NCI-H82 treated with DMSO at 0.1 percent for 48 hours (cell line): ENCODE measurements around the gene NPR1.
"Not testable (repeated sequence)": the region's sequence is repeated elsewhere in the genome, so short reads cannot be mapped to it uniquely, and the experiment has no call there.

Experiments
- DNase-seq: peaks from one replicate; lab custom pipeline; 2025; ENCODE audit not compliant: unreplicated experiment; lab: John Stamatoyannopoulos, UW

Gene NPR1

DNA sequence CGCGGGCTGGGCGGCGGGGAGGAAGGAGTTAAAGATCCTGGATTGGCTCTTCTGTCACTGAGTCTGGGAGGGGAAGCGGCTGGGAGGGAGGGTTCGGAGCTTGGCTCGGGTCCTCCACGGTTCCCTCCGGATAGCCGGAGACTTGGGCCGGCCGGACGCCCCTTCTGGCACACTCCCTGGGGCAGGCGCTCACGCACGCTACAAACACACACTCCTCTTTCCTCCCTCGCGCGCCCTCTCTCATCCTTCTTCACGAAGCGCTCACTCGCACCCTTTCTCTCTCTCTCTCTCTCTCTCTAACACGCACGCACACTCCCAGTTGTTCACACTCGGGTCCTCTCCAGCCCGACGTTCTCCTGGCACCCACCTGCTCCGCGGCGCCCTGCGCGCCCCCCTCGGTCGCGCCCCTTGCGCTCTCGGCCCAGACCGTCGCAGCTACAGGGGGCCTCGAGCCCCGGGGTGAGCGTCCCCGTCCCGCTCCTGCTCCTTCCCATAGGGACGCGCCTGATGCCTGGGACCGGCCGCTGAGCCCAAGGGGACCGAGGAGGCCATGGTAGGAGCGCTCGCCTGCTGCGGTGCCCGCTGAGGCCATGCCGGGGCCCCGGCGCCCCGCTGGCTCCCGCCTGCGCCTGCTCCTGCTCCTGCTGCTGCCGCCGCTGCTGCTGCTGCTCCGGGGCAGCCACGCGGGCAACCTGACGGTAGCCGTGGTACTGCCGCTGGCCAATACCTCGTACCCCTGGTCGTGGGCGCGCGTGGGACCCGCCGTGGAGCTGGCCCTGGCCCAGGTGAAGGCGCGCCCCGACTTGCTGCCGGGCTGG lies at the start of gene NPR1:
Gene NPR1 (plus strand): TSS at position 170 of the 818 bp plus-strand sequence. CDS start 421 bp downstream, at position 591.
- DNase-seq: no peak

DNA sequence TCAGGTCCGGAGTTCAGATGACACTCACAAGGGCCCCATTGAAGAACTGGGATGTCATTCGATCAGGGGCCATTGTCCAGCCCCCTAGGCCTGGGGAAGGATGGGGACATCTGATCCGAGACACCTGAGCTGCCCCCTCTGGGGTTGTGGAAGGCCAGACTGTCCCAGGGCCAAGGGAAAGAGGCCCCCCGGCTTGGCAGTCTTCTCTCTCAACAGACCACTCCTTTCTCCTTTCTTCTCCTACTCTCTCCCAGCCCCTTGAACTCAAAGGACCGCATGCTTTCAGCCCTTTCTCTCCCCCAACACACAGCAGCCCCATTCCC lies 49.2 kb upstream of the NPR1 start:
- DNase-seq: no peak

DNA sequence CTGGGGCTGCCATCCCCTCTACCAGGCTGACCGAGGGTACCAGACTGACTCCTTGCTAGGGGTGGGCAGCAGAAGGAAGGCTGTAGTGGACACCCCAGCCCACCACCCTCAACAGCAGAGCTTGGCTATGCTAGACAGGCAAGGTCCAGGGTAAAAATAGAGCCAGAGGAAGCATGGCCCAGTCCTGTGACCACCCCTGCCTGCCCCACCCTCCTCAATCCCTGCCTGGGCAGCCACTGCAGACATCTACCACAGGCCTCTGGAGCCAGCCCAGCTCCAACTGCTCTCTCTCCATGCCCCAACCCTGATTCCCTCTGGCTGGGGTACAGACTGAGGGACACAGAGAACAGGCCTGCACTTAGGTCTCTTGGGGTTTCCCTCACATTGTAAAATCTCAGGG lies 48.5 kb upstream of the NPR1 start:
- DNase-seq: no peak

DNA sequence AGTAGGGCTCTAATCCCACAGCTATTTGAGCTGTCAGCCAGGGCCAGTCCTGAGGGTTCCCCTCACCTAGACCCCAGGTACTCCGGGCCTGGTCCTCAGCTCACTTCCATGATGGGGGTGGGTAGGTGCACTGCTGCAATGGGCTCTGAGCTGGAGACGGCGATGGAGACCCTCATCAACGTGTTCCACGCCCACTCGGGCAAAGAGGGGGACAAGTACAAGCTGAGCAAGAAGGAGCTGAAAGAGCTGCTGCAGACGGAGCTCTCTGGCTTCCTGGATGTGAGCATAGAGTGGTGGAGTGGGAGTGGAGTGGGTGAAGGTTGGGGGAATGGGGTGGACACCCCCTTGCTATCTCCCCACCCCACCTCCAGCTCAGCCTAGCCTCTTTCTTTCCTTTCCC lies 48.1 kb upstream of the NPR1 start:
- DNase-seq: no peak

DNA sequence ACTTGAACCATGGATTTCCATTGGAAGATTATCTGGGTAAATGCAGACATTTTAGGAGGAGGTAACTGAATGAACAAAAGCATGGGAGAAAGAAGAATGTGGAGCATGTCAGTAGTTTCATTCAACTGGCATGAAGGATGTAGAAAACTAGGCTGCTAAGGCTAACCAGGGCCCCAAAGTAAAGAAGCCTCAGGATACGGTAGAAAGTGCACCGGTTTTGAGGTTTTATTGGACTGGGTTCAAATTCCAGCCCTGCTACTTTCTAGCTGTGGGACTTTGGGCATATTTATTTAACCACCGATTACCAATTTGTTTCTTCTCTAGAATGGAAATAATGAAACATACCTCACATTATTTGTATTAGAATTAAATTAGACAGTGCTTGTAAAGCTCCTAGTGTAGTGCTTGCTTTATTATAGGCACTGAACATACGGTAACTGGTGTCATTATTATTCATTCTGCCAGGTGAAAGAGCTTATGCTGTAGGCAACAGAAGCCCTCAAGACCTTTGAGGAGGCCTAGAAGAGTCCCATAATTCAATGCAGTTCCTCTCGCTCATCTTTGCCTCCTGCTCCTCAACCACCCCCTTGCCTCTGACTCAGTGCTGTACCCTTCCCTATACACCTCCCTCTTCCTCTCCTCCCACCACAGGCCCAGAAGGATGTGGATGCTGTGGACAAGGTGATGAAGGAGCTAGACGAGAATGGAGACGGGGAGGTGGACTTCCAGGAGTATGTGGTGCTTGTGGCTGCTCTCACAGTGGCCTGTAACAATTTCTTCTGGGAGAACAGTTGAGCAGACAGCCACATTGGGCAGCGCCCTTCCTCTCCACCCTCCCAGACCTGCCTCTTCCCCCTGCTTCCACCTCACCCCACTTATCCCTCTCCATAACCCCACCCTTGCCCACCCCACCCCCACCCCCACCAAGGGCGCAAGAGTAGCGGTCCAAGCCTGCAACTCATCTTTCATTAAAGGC lies 47.2 kb upstream of the NPR1 start:
- no peak for DNase-seq

DNA sequence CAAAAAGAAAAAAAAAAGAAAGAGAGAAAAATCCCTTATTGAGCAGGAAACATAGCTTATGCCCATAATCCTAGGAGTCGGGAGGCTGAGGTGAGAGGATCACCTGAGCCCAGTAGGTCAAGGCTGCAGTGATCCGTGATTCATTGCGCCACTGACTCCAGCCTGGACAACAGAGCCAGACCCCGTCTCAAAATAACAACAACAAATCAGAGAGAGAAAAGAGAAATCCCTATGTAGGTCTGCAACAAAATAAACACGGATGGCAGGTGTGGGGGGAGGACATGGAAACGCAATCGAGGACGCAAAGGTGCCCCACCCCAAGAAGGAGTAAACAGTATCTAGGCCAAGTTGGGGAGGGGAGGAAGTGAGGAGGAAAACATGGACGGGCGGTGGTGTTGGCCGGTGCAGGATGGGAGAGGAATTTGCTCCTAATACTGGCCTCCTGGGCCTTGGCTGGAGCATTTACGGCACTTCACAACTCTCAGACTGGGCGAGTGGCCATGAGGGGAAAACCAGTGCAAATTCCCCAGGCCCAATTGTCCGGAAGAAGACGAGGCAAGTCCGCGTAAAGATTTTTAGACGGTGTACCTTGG lies 45.2 kb upstream of the NPR1 start:
- no peak for DNase-seq

DNA sequence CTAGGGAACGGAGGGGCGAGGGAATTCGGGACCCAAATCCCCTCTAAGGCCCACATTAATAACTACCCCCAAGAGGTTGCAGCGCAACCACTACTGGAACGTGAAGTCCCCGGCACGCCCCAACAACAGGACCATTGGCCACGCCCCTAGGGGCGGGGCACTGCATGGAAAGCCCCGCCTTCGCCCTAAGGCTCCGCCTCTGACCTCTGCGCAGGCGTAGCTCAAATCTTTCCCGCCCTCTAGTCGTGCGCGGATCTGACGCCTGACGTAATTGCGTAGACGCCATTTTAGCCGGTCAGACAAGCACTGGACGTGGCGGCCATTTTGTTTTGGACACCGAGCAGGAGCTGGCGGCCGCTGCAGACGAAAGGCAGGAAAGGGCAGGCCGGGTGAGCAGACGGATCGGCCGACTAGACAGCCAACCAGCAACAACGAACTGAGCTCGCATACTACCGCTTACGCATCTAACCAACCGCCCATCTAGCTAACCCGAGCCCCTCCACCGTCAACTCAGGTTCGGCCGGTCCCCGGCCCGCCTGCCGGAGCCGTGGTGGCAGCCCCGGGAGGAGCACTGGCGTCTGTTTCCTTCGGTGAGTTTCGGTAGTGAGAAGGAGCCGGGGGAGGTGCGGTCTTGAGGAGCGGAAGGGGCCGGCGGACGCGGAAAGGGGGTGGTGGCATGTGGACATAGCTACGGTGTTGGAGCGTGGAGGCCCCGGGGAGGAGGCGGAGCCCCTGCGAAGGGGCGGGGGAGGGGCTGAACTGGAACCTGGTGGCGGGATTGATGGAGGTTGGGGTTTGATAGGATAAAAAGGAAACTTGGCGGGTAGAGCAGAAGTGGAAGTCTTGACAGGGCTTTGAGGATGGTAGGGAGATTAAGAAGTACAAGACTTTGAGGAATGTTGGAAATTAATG lies 44.5 kb upstream of the NPR1 start, which contains the start of gene CHTOP:
Gene CHTOP (plus strand): TSS at position 313 of the 912 bp plus-strand sequence. CDS start 2,523 bp downstream, outside the sequence.
- peak; percentile 94 for DNase-seq

DNA sequence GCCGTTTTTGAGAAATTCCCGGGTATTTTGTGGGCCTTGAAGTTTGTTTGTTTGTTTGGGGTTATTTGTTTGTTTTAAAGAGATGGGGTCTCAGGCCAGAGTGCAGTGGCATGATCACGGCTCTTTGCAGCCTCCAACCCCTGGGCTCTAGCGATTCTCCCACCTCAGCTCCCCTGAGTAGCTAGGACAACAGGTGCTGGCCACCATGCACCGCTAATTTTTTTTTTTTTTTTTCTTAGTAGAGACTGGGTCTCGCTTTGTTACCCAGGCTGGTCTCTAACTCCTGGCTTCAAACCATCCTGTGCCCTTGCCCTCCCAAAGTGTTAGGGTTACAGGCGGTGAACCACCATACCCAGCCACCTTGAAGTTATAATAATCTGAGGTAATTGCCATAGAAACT lies 42.6 kb upstream of the NPR1 start:
- no peak for DNase-seq

DNA sequence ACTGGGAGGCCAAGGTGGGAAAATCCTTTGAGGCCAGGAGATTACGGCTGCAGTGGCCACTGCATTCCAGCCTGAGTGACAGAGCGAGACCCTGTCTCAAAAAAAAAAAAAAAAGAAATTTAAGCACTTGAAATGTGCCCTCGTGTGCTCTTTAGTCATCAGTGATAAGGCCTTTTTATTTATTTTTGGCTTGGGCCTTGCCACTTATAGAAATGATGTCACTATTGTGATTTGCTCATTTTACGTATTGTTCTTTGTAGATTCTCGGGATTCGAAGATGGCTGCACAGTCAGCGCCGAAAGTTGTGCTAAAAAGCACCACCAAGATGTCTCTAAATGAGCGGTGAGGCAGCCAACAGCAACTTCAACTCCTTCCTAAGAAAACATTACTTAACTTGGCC lies 42.2 kb upstream of the NPR1 start:
- no peak for DNase-seq

DNA sequence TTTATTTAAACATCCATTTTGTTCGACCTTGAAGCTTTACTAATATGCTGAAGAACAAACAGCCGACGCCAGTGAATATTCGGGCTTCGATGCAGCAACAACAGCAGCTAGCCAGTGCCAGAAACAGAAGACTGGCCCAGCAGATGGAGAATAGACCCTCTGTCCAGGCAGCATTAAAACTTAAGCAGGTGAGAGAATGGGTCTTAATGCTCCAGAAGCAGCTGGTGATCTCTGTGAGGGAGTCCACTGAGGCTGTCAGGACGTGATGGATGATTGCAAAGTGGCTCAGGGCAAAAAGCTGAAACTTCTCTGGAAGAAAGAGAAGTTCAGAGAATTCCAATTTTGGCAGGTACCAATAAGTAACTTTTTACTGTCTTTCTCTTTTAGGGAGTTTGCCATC lies 40.2 kb upstream of the NPR1 start:
- peak; percentile 51 for DNase-seq

DNA sequence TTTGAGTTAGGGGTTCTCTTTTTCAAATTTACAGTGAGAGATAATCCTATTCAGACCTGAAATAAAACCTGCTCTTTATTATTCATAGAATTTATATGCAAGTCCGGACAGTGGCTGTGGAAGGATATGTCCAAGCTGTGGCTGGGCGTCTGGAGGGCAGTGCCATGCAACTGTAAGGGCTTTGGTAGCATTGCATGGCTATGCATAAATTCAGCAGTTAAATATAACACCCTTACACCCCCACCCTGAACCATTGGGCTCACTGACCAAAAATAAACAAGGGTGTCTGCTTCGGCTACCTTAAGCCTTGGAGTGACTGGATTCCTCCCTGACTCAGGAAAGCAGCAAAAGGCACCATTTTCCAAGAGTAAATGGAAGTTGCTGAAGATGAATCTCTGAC lies 39.2 kb upstream of the NPR1 start:
- no peak for DNase-seq

DNA sequence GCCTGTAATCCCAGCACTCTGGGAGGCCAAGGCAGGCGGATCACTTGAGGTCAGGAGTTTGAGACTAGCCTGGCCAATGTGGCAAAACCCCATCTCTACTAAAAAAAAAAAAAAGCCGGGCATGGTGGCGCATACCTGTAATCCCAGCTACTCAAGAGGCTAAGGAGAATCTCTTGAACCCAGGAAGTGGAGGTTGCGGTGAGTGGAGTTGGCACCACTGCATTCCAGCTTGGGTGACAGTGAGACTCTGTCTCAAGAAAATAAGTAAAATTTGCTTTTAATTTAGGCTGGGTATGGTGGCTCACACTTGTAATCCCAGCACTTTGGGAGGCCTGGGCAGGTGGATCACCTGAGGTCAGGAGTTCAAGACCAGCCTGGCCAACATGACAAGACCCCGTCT lies 38.3 kb upstream of the NPR1 start:
- DNase-seq: not testable (repeated sequence)

DNA sequence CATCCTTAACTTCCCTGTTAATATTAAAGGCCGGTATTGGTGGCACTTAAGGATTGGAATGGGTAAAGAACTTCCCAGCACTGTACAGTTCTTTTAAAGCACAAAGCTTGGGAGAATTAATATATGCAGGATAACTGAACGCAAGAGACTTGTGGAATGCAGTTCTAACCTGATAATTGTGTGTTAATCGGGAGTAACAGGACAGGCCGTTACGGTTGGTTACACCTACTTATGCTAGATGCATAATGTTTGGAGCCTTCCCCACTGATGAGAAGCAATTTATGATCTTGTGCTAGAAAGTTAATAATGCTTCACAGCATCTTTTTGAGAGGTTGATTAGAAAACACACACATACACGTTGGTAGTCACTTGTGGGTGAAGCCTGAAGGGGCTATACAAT lies 37.6 kb upstream of the NPR1 start:
- no peak for DNase-seq

DNA sequence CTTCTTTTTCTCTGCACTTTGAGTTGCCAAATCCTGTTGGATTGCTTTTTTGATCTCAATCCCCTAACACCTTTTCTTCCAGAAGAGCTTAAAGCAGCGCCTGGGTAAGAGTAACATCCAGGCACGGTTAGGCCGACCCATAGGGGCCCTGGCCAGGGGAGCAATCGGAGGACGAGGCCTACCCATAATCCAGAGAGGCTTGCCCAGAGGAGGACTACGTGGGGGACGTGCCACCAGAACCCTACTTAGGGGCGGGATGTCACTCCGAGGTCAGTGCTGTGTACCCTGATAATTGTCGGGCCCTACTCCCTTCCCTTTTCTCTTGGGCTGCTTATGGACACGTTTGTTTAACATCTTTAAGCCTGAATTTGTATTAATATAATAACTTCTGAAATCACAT lies 36.3 kb upstream of the NPR1 start:
- DNase-seq: no peak

DNA sequence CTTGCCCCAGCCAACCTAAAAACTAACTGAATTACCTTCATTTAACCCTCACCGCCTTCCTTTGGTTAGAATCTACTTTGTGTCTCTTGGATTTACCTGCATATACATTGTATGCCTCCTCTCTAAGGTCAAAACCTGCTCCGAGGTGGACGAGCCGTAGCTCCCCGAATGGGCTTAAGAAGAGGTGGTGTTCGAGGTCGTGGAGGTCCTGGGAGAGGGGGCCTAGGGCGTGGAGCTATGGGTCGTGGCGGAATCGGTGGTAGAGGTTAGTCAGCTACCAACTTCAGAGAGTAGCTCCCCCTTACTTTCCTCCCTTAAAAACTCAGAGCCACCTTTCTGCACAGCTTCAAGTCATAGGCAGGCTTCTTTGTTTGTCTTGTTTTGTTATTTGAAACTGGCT lies 35.4 kb upstream of the NPR1 start:
- no peak for DNase-seq

DNA sequence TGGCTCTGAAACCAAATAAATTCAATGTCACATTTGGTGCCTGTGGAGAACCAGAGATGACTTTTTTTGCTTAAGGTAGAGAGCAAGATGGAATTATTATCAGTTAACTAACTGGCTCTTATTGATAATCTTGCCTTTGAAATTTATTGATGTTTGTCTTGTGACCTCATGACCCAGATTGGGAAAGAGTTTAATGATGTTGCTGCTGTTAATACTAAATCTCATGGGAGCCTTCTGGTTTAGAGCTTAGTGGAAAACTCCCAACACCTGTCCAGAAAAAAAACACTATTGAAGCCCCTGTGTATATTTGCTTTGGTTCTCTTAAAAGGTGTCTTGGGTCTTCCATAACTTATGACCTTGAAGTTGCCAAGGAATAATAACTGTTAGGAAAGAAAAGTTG lies 34.7 kb upstream of the NPR1 start:
- DNase-seq: no peak

DNA sequence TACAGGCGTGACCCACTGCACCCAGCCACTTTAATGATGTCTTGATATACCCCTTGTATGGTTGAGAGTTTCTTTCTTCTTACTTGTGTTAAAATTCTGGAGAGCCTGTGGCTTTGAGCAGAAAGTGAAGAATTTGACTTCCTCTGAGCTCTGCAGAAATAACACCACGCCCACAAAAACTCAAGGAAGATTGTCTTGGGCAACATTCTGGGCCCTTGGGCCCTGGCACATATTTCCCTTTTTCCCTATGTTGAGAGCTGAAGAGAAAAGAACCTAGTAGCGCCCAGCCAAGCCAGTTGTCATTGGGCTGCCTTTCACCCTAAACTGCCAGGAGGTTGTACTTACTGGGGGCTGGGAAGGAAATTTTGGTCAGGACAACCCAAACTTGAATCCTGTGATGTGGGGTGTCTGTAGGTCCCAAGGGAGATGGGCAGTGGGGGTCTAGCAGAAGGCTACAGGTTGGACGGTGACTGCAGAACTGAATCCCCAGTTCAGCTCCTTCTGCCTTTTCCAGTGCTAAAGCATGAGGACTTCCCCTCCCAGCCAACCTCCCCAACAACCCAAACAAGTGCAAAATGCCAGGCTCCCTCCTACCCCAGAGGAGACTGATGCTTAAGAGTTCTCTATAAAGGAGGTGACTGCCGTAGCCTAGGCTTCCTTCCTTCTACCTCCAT lies 31.7 kb upstream of the NPR1 start:
- no peak for DNase-seq

DNA sequence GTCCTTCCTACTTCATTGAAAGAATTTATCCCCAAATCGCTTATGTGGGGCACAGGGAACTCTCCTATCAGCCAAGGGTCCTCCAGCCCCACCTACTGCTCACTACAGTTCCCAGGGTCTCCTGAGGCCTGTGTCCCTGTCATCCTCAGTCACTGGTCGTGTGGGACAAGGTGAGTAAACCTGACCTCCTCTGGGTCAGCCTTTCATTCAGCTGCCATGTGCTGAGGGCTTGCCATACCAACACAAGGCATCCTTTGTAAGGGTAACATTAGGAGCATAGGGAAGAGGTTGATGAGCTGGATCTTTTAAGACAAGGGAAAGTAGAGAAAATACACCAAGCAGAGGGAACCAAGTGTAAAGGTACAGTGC lies 31.2 kb upstream of the NPR1 start:
- no peak for DNase-seq

DNA sequence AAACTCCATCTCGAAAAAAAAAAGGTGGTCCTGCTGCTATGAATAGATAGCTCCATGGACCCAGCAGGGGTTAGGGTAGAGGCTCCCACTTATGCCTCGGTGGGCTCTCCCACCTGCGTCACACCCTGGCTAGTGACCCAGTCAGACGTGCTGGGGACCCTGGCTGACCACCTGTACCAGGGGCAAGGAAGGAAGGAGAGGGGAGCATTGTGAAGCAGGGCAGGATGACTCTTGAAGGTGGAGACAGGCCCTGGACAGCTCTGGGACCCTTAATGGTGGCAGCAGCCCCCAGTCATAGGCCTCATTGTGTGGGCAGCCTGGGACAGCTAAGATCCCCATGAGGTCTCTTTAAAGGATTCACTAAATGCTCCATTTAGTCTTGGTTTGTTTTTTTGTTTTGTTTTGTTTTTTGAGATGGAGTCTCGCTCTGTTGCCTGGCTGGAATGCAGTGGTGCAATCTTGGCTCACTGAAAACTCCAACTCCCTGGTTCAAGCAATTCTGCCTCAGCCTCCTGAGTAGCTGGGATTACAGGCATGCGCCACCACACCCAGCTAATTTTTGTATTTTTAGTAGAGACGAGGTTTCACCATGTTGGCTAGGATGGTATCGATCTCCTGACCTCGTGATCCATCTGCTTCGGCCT lies 30.4 kb upstream of the NPR1 start:
- DNase-seq: no peak
